Activated T-cell treated with anti-CD3 and anti-CD28 coated beads for 4 hours (primary cell): ENCODE measurements around the gene SNRNP35.
"Not testable (repeated sequence)": the region's sequence is repeated elsewhere in the genome, so short reads cannot be mapped to it uniquely, and the experiment has no call there.

Experiments
- DNase-seq: peaks from one replicate; pipeline ENCODE4 v3.0.0-alpha.2; 2020

The SNRNP35 gene

GRCh38 chr12:123491056-123491455, 33.1 kb downstream of the SNRNP35 start:
- DNase-seq = no peak

GRCh38 chr12:123491481-123491880, 33.5 kb downstream of the SNRNP35 start:
- DNase-seq = no peak

DNA sequence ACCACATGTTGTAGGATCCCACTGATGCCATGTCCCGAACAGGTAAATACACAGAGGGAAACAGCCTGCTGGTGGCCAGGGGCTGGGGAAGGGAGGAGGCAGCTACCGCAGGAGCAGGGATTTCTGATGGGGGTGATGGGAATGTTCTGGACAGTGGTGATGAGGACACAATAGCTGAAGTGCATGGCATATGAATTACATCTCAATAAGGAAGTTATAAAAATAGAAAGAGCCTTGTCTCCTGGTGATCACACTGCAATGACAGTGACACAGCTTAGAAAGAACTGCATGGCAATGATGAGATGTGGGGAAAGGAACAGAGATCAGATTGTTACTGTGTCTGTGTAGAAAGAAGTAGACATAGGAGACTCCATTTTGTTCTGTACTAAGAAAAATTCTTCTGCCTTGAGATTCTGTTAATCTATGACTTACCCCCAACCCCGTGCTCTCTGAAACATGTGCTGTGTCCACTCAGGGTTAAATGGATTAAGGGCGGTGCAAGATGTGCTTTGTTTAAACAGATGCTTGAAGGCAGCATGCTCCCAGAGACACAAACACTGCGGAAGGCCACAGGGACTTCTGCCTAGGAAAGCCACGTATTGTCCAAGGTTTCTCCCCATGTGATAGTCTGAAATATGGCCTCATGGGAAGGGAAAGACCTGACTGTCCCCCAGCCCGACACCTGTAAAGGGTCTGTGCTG, 34.5 kb downstream of the SNRNP35 start:
- DNase-seq = not testable (repeated sequence)

- DNase-seq = no peak
These were observed 36.3 kb downstream of the SNRNP35 start for GRCh38 chr12:123494124-123494851.

DNA sequence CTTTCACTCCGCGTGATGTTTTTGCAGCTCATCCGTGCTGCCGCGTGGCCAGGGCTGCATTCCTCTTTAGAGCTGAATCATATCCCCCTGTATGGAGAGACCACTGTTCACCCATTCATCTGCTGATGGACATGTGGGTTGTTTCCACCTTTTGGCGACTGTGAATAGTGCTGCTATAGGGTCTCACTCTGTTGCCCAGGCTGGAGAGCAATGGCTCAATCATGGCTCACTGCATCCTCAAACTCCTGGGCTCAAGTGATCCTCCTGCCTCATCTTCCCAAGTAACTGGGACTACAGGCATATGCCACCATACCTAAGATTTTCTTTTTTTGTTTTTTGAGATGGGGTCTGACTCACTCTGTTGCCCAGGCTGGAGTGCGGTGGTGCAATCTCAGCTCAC, 39.1 kb downstream of the SNRNP35 start:
- no peak for DNase-seq

GRCh38 chr12:123498126-123498825, 40.3 kb downstream of the SNRNP35 start:
- DNase-seq = no peak

GRCh38 chr12:123499332-123499731, 41.4 kb downstream of the SNRNP35 start:
- no peak for DNase-seq

- DNase-seq = no peak
These were observed 44.3 kb downstream of the SNRNP35 start for GRCh38 chr12:123502163-123502704.

- no peak for DNase-seq
These were observed 48.3 kb downstream of the SNRNP35 start for GRCh38 chr12:123506059-123506842.

DNA sequence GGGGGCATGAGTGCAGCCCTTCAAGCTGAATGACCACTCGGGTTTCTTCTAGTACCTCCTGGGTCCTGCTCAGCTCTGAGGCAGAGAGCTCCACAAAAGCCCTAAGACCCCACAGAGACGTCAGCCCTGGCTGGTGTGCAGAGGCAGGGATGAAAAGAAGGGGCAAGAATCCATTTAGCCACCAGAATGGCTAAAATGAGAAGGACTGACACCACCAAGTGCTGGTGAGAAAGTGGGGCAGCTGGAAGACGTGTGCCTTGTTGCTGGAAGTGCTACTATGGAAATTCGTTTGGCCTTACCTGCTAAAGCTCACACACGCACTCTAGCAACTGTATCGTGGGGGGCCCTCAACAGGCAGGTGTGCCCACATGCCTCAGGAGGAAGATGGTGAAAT, 48.9 kb downstream of the SNRNP35 start:
- no peak for DNase-seq

- DNase-seq = no peak
These were observed 55.1 kb downstream of the SNRNP35 start for GRCh38 chr12:123512838-123513665.

GRCh38 chr12:123513805-123514204, 55.9 kb downstream of the SNRNP35 start:
- DNase-seq = no peak

DNA sequence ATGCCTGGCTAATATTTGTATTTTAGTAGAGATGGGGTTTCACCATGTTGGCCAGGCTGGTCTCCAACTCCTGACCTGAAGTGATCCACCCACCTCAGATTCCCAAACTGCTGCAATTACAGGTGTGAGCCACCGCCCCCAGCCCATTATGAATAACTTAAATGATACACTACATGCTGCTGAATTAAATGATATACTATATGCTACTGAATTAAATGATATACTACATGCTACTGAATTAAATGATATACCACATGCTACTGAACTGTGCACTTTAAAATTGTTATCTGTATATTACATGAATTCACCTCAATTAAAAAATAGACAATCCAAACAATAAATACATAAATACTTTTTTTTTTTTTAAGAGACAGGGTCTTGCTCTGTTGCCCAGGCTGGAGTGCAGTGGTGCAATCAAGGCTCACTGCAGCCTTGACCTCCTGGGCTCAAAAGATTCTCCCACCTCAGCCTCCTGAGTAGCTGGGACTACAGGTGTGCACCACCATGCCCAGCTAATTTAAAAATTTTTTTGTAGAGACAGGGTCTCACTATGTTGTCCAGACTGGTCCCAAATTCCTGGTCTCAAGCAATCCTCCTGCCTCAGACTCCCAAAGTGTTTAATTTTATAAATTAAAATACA, 56.8 kb downstream of the SNRNP35 start:
- not testable (repeated sequence) for DNase-seq

DNA sequence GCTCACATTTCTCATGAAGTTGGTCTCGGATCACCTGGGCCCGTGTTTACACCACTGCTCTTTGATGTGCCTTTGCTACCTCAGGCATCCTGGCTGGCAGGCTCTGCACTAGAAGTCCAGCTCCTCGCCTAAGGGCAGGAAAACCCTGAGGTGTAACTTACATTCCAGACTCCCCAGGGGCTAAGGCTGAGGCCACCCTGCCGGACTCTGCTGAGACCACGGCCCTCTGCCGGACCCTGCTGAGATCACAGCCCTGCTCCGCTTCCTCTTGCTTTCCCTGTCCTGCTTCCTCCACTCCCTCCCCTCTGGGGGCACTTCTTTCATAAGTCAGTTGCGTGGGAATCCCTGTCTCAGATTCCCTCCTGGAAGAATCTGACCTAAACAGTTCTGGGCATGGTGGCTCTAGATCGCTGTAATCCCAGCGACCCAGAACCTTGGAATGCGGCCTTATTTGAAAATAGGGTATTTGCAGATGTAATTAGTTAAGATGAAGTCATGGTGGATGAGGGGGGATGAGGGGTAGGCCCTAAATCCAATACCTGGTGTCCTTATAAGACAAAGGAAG, 58.4 kb downstream of the SNRNP35 start:
- DNase-seq = no peak
